ENCODE results near the gene CHAMP1. TPM values are rescaled to one million over a fixed set of nuclear protein-coding genes. Genes with fewer than 3 reads are reported as not detected.
A peak's percentile ranks its signal among the peaks of the same experiment; 100 is the strongest.

Gene CHAMP1
- total and polyA plus RNA-seq, 2 of the 13 experiments (the other 11 are each of a cell fraction or from before 2014, with no cell fraction given): 8.4 to 9.7 TPM

DNA sequence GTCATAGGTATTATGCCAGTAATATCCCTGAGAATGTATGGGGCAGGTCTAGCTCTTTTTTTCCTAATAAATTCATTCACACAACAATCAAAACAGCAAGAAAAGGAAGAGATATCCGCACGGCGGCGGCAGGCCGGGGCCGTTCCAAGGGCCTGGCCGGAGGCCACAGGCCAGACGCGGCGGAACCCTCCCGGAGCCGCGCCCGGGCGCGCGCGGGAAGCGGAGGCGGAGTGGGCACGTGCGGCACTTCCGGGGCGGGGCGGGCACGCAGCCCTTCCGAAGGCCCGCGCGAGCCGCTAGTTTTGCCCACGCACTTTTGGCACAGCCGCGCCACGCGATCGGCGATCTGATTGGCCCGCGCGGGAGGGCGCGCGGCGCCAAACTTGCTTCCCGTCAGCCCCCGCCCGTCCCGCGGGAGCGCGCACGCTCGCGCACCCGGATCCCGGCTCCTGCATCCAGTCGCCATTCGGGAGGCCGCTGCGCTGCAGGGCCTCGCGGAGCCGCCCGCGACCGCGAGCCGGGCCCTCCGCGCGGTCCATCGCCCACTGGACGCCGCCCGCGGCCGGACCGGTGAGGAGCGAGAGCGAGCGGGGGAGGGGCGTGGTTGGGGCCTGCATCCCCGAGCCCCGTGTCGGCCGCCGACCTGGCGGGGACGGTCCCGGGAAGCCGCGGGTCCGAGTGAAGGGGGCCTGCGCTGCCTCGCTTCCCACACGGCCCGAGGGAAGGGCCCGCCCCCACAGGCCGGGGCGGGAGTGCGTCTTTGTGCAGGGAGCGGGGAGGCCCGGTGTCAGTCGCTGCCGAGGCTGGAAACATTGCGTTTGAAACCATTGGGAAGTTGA, at the start of gene CHAMP1 (continued):
- no peak for TF ChIP-seq KIAA2018 (CRISPR knock-in tag; IDR thresholded peaks at IDR 0.05; ENCODE audit: borderline replicate concordance)
- peak; percentile 70; the same call in 1 of the 2 replicates for TF ChIP-seq ZNF503 (CRISPR knock-in tag; IDR thresholded peaks at IDR 0.05)
- TF ChIP-seq, protein P1, sequence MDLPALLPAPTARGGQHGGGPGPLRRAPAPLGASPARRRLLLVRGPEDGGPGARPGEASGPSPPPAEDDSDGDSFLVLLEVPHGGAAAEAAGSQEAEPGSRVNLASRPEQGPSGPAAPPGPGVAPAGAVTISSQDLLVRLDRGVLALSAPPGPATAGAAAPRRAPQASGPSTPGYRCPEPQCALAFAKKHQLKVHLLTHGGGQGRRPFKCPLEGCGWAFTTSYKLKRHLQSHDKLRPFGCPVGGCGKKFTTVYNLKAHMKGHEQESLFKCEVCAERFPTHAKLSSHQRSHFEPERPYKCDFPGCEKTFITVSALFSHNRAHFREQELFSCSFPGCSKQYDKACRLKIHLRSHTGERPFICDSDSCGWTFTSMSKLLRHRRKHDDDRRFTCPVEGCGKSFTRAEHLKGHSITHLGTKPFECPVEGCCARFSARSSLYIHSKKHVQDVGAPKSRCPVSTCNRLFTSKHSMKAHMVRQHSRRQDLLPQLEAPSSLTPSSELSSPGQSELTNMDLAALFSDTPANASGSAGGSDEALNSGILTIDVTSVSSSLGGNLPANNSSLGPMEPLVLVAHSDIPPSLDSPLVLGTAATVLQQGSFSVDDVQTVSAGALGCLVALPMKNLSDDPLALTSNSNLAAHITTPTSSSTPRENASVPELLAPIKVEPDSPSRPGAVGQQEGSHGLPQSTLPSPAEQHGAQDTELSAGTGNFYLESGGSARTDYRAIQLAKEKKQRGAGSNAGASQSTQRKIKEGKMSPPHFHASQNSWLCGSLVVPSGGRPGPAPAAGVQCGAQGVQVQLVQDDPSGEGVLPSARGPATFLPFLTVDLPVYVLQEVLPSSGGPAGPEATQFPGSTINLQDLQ (CRISPR knock-in tag; IDR thresholded peaks at IDR 0.05): peak; percentile 94
- no peak for TF ChIP-seq ZNF577 (CRISPR knock-in tag; IDR thresholded peaks at IDR 0.05; ENCODE audit: borderline replicate concordance, low read depth)
- TF ChIP-seq SNRNP70 (IDR thresholded peaks at IDR 0.05; ENCODE audit: low read depth, low read length): no peak
- TF ChIP-seq, protein P2, sequence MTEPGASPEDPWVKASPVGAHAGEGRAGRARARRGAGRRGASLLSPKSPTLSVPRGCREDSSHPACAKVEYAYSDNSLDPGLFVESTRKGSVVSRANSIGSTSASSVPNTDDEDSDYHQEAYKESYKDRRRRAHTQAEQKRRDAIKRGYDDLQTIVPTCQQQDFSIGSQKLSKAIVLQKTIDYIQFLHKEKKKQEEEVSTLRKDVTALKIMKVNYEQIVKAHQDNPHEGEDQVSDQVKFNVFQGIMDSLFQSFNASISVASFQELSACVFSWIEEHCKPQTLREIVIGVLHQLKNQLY (CRISPR knock-in tag; IDR thresholded peaks at IDR 0.05): peak; percentile 53; the same call in 1 of the 2 replicates
- TF ChIP-seq ZBTB1 (CRISPR knock-in tag; IDR thresholded peaks at IDR 0.05; ENCODE audit: borderline replicate concordance): 0 out of 2 replicates have a peak, but pooled peaks have one; percentile 33
- peak; percentile 78 for TF ChIP-seq TAF1 (CRISPR knock-in tag; IDR thresholded peaks at IDR 0.05)
- TF ChIP-seq ZGPAT (CRISPR knock-in tag; IDR thresholded peaks at IDR 0.05): peak; percentile 79
- TF ChIP-seq KLF6 (CRISPR knock-in tag; IDR thresholded peaks at IDR 0.05): no peak
- TF ChIP-seq ZNF20 (CRISPR knock-in tag; IDR thresholded peaks at IDR 0.05): no peak
